GM18868 (cell line): ENCODE data around the gene ZNF488.

Experiments
- ATAC-seq: cut with Tn5 transposase; IDR thresholded peaks from one replicate; pipeline ENCODE4 v1.9.1; 2021; ENCODE audit warnings: mild to moderate bottlenecking, moderate library complexity; ENCODE audit not compliant: unreplicated experiment

Gene ZNF488

GRCh38 chr10:47350671-47351640 is 33.1 kb downstream of the ZNF488 start:
- no peak for ATAC-seq

GRCh38 chr10:47349941-47350371 is 34.1 kb downstream of the ZNF488 start:
- no peak for ATAC-seq

GRCh38 chr10:47349516-47349915 is 34.6 kb downstream of the ZNF488 start:
- no peak for ATAC-seq

GRCh38 chr10:47348661-47349470 is 35.2 kb downstream of the ZNF488 start:
- ATAC-seq = no peak

GRCh38 chr10:47348138-47348651 is 35.9 kb downstream of the ZNF488 start, which contains the start of gene RBP3:
TSS of gene RBP3 (plus strand) at chr10:47348363. CDS start at chr10:47348485, 122 bp downstream.
- ATAC-seq = no peak

GRCh38 chr10:47347303-47347675 is 36.8 kb downstream of the ZNF488 start:
- no peak for ATAC-seq

- ATAC-seq = no peak
These were observed 37.4 kb downstream of the ZNF488 start for GRCh38 chr10:47346581-47347302.

GRCh38 chr10:47344996-47345870 is 38.9 kb downstream of the ZNF488 start:
- ATAC-seq = no peak

- no peak for ATAC-seq
These were observed 43.4 kb downstream of the ZNF488 start for GRCh38 chr10:47340608-47341170.

- ATAC-seq = no peak
These were observed 44.1 kb downstream of the ZNF488 start for GRCh38 chr10:47339759-47340607.

- ATAC-seq = no peak
These were observed 44.8 kb downstream of the ZNF488 start for GRCh38 chr10:47339186-47339735.

GRCh38 chr10:47337310-47337709 is 46.8 kb downstream of the ZNF488 start:
- no peak for ATAC-seq

GRCh38 chr10:47336387-47337134 is 47.5 kb downstream of the ZNF488 start:
- ATAC-seq = no peak

GRCh38 chr10:47335906-47336305 is 48.2 kb downstream of the ZNF488 start:
- no peak for ATAC-seq

- ATAC-seq = no peak
These were observed 49.4 kb downstream of the ZNF488 start for GRCh38 chr10:47334466-47335295.

GRCh38 chr10:47333532-47333931 is 50.6 kb downstream of the ZNF488 start:
- ATAC-seq = no peak

- no peak for ATAC-seq
These were observed 51.1 kb downstream of the ZNF488 start for GRCh38 chr10:47332946-47333345.
